ENCODE results near the gene INTS11.

- TF ChIP-seq CTCF (IDR thresholded peaks at IDR 0.05) (no peak), POLR2A (IDR thresholded peaks at IDR 0.05) (no peak)
These were observed 43.5 kb downstream of the INTS11 start for GRCh38 chr1:1280782-1281481.
